ENCODE data around the gene TM4SF18.

TM4SF18 gene

DNA sequence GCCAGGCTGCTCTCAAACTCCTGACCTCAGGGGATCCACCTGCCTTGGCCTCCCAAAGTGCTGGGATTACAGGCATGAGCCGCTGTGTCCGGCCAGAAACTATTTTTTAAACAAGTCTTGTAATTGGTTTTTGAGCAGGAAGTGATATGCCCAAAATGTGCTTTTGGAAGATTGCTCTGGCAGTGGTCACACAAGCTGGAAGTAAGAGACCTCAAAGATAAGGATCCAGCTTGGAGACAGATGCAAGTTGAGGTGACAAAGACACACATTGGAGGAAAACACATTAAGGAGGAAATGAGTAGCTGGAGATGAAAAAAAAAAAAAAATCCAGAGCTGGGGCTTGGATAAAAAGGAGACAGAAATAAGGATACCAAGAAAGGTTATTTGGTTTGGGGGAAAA is 6.3 kb downstream of the TM4SF18 start:
- no peaks in the 10 kb centered on the region for H3K9me3 ChIP-seq (ENCODE audit: control insufficient read depth, insufficient read depth, low read length)
- H3K9ac ChIP-seq (ENCODE audit: low read depth, low read length), result no peak overlapping the region
- no peaks in the 10 kb centered on the region for H3K4me1 ChIP-seq (ENCODE audit: insufficient read depth, low read length)
- H3K36me3 ChIP-seq (ENCODE audit: insufficient read depth, low read length), result no peaks in the 10 kb centered on the region

DNA sequence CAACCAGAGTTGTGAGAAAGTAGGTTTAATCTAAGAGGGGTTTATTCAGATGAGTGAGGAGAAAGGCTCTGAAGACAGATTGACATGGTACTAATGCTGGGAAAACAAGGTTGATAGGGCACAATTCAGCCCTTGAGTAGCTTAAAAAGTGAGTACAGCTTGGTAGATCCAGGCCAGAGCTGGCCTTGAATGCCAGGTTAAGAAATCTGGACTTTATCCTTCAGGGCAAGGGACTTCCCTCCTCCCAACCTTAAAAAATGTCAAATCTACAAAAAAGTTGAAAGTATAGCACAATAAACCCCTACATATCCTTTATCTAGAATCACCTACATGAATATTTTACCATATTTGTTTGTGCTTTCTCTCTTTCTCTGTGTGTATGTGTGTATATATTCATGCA is 7.9 kb downstream of the TM4SF18 start:
- H3K9ac ChIP-seq (ENCODE audit: low read depth, low read length), result no peak overlapping the region
- H3K36me3 ChIP-seq (ENCODE audit: insufficient read depth, low read length), result no peaks in the 10 kb centered on the region
- no peaks in the 10 kb centered on the region for H3K9me3 ChIP-seq (ENCODE audit: control insufficient read depth, insufficient read depth, low read length)
- H3K4me1 ChIP-seq (ENCODE audit: insufficient read depth, low read length), result no peaks in the 10 kb centered on the region

DNA sequence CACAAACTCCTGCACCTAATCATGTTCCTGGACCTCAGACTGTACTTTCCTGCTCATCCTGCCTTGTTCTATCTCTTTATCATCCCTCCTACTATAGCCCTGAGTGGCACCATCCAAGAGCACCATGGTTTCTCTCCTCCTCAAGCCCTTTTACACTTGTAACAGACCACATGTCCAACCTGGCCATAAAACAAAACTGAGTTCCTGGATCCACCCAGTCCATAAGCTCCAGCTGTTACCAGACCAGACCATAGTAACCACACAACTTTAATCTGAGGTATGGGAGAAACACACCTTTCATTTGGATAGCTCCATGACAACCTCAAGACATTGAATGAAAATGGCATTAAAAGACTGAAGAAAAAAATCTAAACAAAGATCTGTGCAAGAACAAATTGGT is 9.1 kb downstream of the TM4SF18 start:
- Histone ChIP-seq H3K9me3 (ENCODE audit: control insufficient read depth, insufficient read depth, low read length) (no peaks in the 10 kb centered on the region), H3K36me3 (ENCODE audit: insufficient read depth, low read length) (no peaks in the 10 kb centered on the region), H3K9ac (ENCODE audit: low read depth, low read length) (no peak overlapping the region), H3K4me1 (ENCODE audit: insufficient read depth, low read length) (no peaks in the 10 kb centered on the region)

DNA sequence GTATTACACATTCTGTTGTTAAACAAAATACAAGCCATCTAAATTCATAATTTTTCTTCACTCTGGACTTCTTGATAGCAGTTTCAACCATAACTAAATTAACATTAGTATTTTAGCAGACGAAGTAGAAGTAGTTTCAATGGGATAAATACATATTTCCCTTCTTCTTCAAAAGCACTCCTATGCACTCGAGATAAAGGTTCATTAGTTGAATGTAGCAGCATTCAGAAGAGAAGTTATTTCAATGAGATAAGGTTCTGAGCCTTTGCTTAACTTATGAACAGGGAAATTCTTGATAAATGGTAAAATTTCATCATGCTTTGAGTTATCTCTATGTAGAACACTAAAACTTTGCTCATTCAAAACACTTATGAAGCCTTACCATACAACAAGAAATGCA is 11.8 kb downstream of the TM4SF18 start:
- H3K4me1 ChIP-seq (ENCODE audit: insufficient read depth, low read length), result no peaks in the 10 kb centered on the region
- no peak overlapping the region for H3K9ac ChIP-seq (ENCODE audit: low read depth, low read length)
- no peaks in the 10 kb centered on the region for H3K36me3 ChIP-seq (ENCODE audit: insufficient read depth, low read length)
- H3K9me3 ChIP-seq (ENCODE audit: control insufficient read depth, insufficient read depth, low read length), result no peaks in the 10 kb centered on the region

DNA sequence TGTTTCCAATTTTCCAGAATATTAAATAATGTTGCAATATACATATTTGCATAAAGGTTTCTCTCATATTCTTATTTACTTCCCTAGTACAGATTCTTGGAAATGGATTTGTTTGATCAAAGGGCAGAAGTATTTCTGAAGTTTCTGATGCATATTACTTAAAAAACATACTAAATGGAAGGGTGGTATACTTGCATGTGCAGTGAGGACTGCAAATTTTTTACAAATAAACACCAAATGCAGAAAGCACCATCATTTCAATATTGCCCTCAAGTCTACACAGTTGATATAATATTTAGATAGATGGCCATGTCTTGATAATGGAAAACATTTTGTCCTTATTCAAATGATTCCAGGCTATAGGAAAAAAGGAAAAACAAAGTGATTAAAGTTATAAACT is 12.3 kb downstream of the TM4SF18 start:
- Histone ChIP-seq H3K36me3 (ENCODE audit: insufficient read depth, low read length) (no peaks in the 10 kb centered on the region), H3K9ac (ENCODE audit: low read depth, low read length) (no peak overlapping the region), H3K9me3 (ENCODE audit: control insufficient read depth, insufficient read depth, low read length) (no peaks in the 10 kb centered on the region), H3K4me1 (ENCODE audit: insufficient read depth, low read length) (no peaks in the 10 kb centered on the region)

DNA sequence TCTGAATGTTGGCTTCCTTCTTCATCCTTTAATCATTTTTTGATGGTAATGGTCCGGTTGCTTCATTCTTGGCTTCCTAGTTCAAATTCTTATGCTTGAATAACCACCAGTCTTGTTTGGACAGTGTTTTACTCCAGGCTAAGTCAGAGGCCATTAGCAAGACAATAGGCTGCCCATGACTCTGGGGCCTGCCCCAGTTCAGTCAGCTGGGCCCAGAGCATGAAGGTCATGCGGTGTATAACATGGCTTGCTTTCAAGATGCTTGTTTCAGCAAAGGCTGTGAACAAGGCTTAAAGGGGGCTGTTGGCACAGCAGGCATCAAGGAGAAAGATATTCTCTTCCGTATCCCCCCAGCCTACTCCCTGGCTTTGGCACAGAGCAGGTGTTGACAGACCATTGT is 13.7 kb downstream of the TM4SF18 start:
- no peaks in the 10 kb centered on the region for H3K9me3 ChIP-seq (ENCODE audit: control insufficient read depth, insufficient read depth, low read length)

DNA sequence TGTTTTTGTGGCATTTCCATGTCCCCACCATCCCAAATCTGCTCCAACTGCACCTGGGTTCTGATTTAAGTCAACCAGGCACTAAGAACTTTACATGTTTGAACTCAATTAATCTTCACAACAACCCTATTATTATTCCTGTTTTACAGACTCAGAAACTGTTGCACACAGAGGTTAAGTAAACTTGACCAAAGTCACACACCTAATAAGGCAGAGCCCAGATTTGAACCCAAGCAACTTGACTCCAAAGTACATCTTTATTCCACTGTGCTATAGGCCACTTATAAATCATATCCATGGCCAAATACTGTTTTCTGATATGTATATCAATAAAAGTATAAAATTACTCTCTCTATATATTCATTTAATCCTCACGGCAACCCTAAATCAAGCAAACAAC is 16.4 kb downstream of the TM4SF18 start:
- Histone ChIP-seq H3K9me3 (ENCODE audit: control insufficient read depth, insufficient read depth, low read length) (no peaks in the 10 kb centered on the region), H3K9ac (ENCODE audit: low read depth, low read length) (no peak overlapping the region), H3K4me1 (ENCODE audit: insufficient read depth, low read length) (peaks cover 5% of the 10 kb centered on the region), H3K36me3 (ENCODE audit: insufficient read depth, low read length) (no peaks in the 10 kb centered on the region)

More for the DNA sequence above, 13.7 kb downstream of the TM4SF18 start:
- peaks cover 5% of the 10 kb centered on the region for H3K4me1 ChIP-seq (ENCODE audit: insufficient read depth, low read length)
- no peak overlapping the region for H3K9ac ChIP-seq (ENCODE audit: low read depth, low read length)
- H3K36me3 ChIP-seq (ENCODE audit: insufficient read depth, low read length), result no peaks in the 10 kb centered on the region

DNA sequence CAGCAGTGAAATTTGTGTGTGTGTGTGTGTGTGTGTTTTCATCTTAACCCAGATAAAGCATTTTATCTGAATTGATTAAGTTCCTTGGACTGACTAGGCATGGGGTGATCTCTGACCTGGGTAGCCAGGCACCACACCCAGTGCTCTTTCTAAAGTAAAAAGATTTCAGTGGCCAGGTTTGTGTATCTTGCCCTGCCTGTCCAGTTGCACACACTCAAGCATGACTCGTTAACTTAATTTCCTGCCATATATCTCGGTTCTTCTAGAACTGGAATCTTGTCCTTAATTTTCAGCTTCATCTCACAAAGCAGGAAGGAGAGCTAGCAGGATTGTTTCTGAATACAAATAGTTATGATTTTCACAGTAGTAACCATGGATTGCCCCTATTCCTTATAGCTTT is 17.0 kb downstream of the TM4SF18 start:
- H3K9me3 ChIP-seq (ENCODE audit: control insufficient read depth, insufficient read depth, low read length), result no peaks in the 10 kb centered on the region; the same call in 1 of the 2 replicates
- no peak overlapping the region for H3K9ac ChIP-seq (ENCODE audit: low read depth, low read length)
- H3K4me1 ChIP-seq (ENCODE audit: insufficient read depth, low read length), result peaks cover 5% of the 10 kb centered on the region
- no peaks in the 10 kb centered on the region for H3K36me3 ChIP-seq (ENCODE audit: insufficient read depth, low read length)

DNA sequence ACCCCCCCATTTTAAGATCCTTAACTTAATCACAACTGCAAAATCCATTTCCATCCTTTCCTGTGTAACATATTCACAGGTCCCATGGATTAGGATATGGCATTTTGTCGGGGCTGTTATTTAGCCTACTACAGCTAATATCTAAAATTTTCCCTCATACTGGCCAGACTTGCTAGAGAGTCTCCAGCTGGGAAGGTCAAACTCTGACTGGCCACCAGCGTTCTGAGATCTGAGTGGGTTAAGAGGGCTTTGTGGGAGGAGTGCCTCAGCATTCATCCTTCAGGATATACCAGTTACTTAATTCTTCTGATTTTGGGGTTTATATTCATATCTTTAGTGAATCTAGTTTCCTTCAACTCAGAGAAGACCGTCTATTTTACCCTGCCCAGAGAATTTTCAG is 17.7 kb downstream of the TM4SF18 start:
- H3K9me3 ChIP-seq (ENCODE audit: control insufficient read depth, insufficient read depth, low read length), result no peaks in the 10 kb centered on the region; the same call in 1 of the 2 replicates

DNA sequence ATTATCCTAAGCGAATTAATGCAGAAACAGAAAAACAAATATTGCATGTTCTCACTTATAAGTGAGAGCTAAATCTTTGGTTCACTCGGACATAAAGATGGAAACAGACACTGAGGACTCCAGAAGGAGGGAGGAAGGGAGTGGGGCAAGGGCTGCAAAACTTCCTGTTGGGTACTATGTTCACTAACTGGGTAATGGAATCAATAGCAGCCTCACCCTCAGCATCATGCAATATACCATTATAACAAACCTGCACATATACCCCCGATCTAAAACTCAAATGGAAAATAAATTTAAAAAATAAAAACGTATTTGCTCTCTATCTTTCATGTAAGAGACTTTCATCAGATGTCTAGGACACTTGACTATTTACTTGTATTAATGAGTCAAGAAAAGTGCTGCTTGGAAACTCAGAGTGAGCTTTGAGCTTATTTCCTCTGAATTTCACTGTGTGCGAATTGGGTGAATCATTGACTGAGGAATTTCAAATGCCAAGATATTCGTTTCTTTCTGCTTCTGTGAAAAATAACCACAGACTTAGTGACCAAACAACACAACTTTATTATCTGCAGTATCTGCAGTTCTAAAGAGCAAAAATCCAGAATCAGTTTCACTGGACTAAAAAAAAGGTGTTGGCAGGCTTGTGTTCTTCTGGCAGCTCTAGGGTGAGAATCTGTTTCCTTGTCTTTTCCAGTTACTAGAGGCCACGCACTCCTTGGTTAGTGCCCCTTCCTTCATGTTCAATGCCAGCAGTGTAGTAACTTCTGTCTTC is 18.4 kb downstream of the TM4SF18 start:
- H3K9me3 ChIP-seq (ENCODE audit: control insufficient read depth, insufficient read depth, low read length), result no peaks in the 10 kb centered on the region; the same call in 1 of the 2 replicates
- no peaks in the 10 kb centered on the region for H3K36me3 ChIP-seq (ENCODE audit: insufficient read depth, low read length)
- no peak overlapping the region for H3K9ac ChIP-seq (ENCODE audit: low read depth, low read length)
- peaks cover 5% of the 10 kb centered on the region for H3K4me1 ChIP-seq (ENCODE audit: insufficient read depth, low read length)

More for the DNA sequence above, 17.7 kb downstream of the TM4SF18 start:
- Histone ChIP-seq H3K4me1 (ENCODE audit: insufficient read depth, low read length) (peaks cover 5% of the 10 kb centered on the region), H3K9ac (ENCODE audit: low read depth, low read length) (no peak overlapping the region), H3K36me3 (ENCODE audit: insufficient read depth, low read length) (no peaks in the 10 kb centered on the region)

DNA sequence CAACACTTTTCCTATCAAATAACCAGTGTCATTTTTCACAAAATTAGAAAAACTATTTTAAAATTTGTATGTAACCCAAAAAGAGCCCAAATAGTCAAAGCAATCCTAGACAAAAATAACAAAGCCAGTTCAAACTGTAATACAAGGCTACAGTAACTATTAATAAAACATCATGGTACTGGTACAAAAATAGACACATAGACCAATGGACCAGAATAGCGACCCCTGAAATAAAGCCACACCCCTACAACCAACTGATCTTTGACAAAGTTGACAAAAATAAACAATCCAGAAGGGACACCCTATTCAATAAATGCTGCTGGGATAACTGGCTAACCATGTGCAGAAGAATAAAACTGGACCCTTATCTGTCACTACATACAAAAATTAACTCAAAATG is 19.9 kb downstream of the TM4SF18 start:
- Histone ChIP-seq H3K9ac (ENCODE audit: low read depth, low read length) (no peak overlapping the region), H3K4me1 (ENCODE audit: insufficient read depth, low read length) (peaks cover 5% of the 10 kb centered on the region), H3K9me3 (ENCODE audit: control insufficient read depth, insufficient read depth, low read length) (no peaks in the 10 kb centered on the region; the same call in 1 of the 2 replicates), H3K36me3 (ENCODE audit: insufficient read depth, low read length) (no peaks in the 10 kb centered on the region)

DNA sequence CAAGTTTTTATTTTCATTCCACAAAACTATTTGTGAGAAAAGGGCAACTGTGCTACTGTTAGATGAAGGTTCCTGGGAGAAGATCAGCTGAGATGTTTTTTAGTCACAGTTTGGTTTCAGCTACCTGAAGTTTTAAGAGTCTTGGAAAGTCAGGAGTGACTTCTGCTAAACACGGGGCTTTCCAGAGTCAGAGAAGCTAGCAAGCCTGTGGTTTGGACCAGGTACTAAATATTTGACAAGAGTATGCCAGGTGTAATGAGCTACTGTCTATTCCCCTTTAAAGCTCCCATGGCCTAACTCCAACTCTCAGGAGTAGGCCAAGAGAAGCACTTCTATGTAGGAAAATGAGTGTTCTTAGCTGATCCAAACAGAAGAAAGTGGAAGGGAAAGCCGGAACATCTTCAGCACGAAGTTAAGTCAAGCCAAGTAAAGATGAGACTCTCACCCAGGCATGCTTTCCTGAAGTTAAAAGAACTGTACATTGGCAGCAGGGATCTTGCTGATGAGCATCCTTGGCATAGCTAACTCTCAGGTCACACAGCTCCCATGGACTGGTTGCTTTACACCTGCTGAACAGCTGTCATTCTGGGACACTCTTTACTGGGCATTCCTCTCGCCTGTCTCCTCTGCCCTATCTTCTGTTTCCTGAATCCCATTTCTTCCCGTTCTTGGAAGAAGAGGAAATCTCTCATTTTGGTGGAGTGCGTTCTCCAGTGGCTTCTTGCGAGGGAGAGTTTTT is 22.5 kb downstream of the TM4SF18 start:
- H3K9me3 ChIP-seq (ENCODE audit: control insufficient read depth, insufficient read depth, low read length), result no peaks in the 10 kb centered on the region; the same call in 1 of the 2 replicates
- H3K9ac ChIP-seq (ENCODE audit: low read depth, low read length), result no peak overlapping the region
- no peaks in the 10 kb centered on the region for H3K36me3 ChIP-seq (ENCODE audit: insufficient read depth, low read length)
- H3K4me1 ChIP-seq (ENCODE audit: insufficient read depth, low read length), result peaks cover 5% of the 10 kb centered on the region

DNA sequence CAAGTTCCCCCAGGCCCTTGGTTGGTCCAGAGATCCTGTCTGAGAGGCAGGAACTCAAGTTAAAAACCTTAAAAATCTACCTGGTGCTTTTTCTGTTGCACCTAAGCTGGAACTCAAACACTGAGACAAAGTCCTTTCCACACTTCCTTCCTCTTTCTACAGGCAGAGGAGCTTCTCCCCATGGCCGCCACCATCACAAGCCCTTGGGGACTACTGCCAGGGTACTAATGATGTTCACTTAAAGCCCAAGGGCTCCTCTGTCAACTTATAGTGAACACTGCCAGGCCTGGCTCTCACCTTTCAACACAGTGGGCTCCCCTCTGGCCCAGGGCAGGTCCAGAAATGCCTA is 26.0 kb downstream of the TM4SF18 start:
- Histone ChIP-seq H3K36me3 (ENCODE audit: insufficient read depth, low read length) (no peaks in the 10 kb centered on the region), H3K4me1 (ENCODE audit: insufficient read depth, low read length) (no peaks in the 10 kb centered on the region; the same call in 1 of the 2 replicates), H3K9me3 (ENCODE audit: control insufficient read depth, insufficient read depth, low read length) (no peaks in the 10 kb centered on the region; the same call in 1 of the 2 replicates), H3K9ac (ENCODE audit: low read depth, low read length) (no peak overlapping the region)

DNA sequence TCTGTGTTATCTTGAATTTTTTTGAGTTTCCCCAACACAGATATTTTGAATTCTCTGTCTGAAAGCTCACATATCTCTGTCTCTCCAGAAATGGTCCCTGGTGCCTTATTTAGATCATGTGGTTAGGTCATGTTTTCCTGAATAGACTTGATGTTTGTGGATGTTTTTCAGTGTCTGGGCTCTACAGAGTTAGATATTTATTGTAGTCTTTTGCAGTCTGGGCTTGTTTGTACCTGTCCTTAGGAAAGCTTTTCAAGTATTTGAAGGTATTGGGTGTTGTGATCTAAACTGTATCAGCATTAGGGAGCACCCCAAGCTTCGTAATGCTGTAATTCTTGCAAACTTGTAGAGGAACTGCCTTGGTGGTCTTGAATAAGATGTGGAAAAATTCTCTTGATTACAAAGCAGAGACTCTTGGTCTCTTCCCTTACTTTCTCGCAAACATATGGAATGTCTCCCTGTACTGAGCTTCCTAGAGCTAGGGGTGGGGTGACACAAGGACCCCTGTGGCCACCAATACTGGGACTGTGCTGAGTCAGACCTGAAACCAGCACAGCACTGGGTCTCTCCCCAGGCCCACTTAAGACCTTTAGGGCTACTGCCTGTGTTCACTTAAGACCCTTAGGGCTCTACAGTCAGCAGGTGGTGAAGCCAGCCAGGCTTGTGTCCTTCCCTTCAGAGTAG is 26.5 kb downstream of the TM4SF18 start:
- Histone ChIP-seq H3K36me3 (ENCODE audit: insufficient read depth, low read length) (no peaks in the 10 kb centered on the region), H3K9me3 (ENCODE audit: control insufficient read depth, insufficient read depth, low read length) (no peaks in the 10 kb centered on the region; the same call in 1 of the 2 replicates), H3K4me1 (ENCODE audit: insufficient read depth, low read length) (no peaks in the 10 kb centered on the region; the same call in 1 of the 2 replicates), H3K9ac (ENCODE audit: low read depth, low read length) (no peak overlapping the region)
